WI38 (cell line): ENCODE measurements around the gene CUX1.

Experiments
- H3K4me3 ChIP-seq: 2 replicates; pipeline ENCODE4 v1.5.1; 2011; ENCODE audit warnings: low read depth, mild to moderate bottlenecking, control low read depth, low read length
- CTCF ChIP-seq: IDR thresholded peaks from 2 replicates; pipeline ENCODE4 v1.5.1; 2012; ENCODE audit warnings: low read depth, mild to moderate bottlenecking, control low read depth, low read length

CUX1 gene

GRCh38 chr7:102082693-102083368, 265.4 kb downstream of the CUX1 start:
- H3K4me3 ChIP-seq = no peak overlapping the region
- no peak for TF ChIP-seq CTCF

GRCh38 chr7:102085218-102085772, 267.9 kb downstream of the CUX1 start:
- TF ChIP-seq CTCF = no peak
- H3K4me3 ChIP-seq = no peak overlapping the region

GRCh38 chr7:102089175-102090098, 272.0 kb downstream of the CUX1 start:
- TF ChIP-seq CTCF = no peak
- H3K4me3 ChIP-seq = no peak overlapping the region

- no peak overlapping the region for H3K4me3 ChIP-seq
- no peak for TF ChIP-seq CTCF
Measured at GRCh38 chr7:102093599-102094315, 276.3 kb downstream of the CUX1 start.

GRCh38 chr7:102094316-102094650, 276.9 kb downstream of the CUX1 start:
- no peak for TF ChIP-seq CTCF
- H3K4me3 ChIP-seq = no peak overlapping the region

- TF ChIP-seq CTCF = no peak
Measured at GRCh38 chr7:102095321-102096011, 278.0 kb downstream of the CUX1 start.

More at GRCh38 chr7:102095321-102096011, 278.0 kb downstream of the CUX1 start:
- no peak overlapping the region for H3K4me3 ChIP-seq
